Midbrain (tissue), 1 donor: ENCODE results near the gene ITGB4.

Source experiments
- DNase-seq: peaks from one replicate; lab custom pipeline; 2025; lab: John Stamatoyannopoulos, UW

Gene ITGB4

GRCh38 chr17:75731716-75732498, 10.6 kb downstream of the ITGB4 start:
- no peak for DNase-seq

GRCh38 chr17:75733471-75733870, 12.2 kb downstream of the ITGB4 start:
- DNase-seq, result no peak

- no peak for DNase-seq
These were observed 13.5 kb downstream of the ITGB4 start for GRCh38 chr17:75734674-75735294.

GRCh38 chr17:75736173-75736835, 15.0 kb downstream of the ITGB4 start:
- no peak for DNase-seq

- no peak for DNase-seq
These were observed 16.1 kb downstream of the ITGB4 start for GRCh38 chr17:75737133-75737962.

- peak; percentile 22 for DNase-seq
These were observed 17.1 kb downstream of the ITGB4 start for GRCh38 chr17:75738218-75738802.

- no peak for DNase-seq
These were observed 17.9 kb downstream of the ITGB4 start for GRCh38 chr17:75739174-75739573.

- DNase-seq, result no peak
These were observed 18.5 kb downstream of the ITGB4 start for GRCh38 chr17:75739801-75740200.

- no peak for DNase-seq
These were observed 19.0 kb downstream of the ITGB4 start for GRCh38 chr17:75740215-75740614.

- no peak for DNase-seq
These were observed 19.4 kb downstream of the ITGB4 start for GRCh38 chr17:75740631-75741077.

- no peak for DNase-seq
These were observed 21.1 kb downstream of the ITGB4 start for GRCh38 chr17:75742337-75742736.

GRCh38 chr17:75743625-75744206, 22.5 kb downstream of the ITGB4 start:
- DNase-seq, result no peak

- no peak for DNase-seq
These were observed 27.4 kb downstream of the ITGB4 start for GRCh38 chr17:75748706-75749105.

GRCh38 chr17:75749545-75750389, 28.5 kb downstream of the ITGB4 start:
- DNase-seq, result peak; percentile 86

GRCh38 chr17:75750661-75751423, 29.6 kb downstream of the ITGB4 start:
- no peak for DNase-seq

GRCh38 chr17:75751676-75752404, 30.6 kb downstream of the ITGB4 start:
- DNase-seq, result no peak

- no peak for DNase-seq
These were observed 31.1 kb downstream of the ITGB4 start for GRCh38 chr17:75752405-75752709.

GRCh38 chr17:75752802-75753513, 31.7 kb downstream of the ITGB4 start:
- no peak for DNase-seq
